Activated T-helper 2 cell treated with anti-CD3 and anti-CD28 coated beads, Interferon-gamma antibody, Interleukin-2, Interleukin-4, amounts not matched to agents 10 μg/mL and 5 μg/mL and 100 μg/mL, durations not matched to agents 14 hours and 24 hours and 36 hours (primary cell): Measurements from ENCODE around the gene ALK. TPM values are rescaled to one million over a fixed set of nuclear protein-coding genes. Genes with fewer than 3 reads are reported as not detected.

Experiments used
- DNase-seq: peaks from one replicate; pipeline ENCODE4 v3.0.0; 2021; ENCODE audit warnings: low spot score
- H3K27ac Mint-ChIP-seq: one replicate; pipeline ENCODE4 v1.8.0; 2021; ENCODE audit warnings: mixed read lengths
- H3K27me3 Mint-ChIP-seq: one replicate; pipeline ENCODE4 v1.8.0; 2021; ENCODE audit warnings: low read depth, mixed read lengths
- H3K36me3 Mint-ChIP-seq: one replicate; pipeline ENCODE4 v1.8.0; 2021; ENCODE audit warnings: low read depth, mixed read lengths
- H3K4me1 Mint-ChIP-seq: one replicate; pipeline ENCODE4 v1.8.0; 2021; ENCODE audit warnings: low read depth, mixed read lengths
- H3K4me3 Mint-ChIP-seq: one replicate; pipeline ENCODE4 v1.8.0; 2021; ENCODE audit warnings: low read depth, mild to moderate bottlenecking, moderate library complexity, mixed read lengths
- H3K9me3 Mint-ChIP-seq: one replicate; pipeline ENCODE4 v1.8.0; 2021; ENCODE audit warnings: mixed read lengths
- intact Hi-C: fragments of 100-400 bp; cut with micrococcal nuclease; formaldehyde crosslinking; loops from one replicate; pipeline ENCODE4 v1.15.1; 2023
- total RNA-seq: library from RNA; stranded (reverse); gene quantifications from 2 replicates; pipeline ENCODE4 v1.2.3, GENCODE V29; 2022

The ALK gene
- total RNA-seq, 1 donor from 2014 or later = not detected

GRCh38 chr2:29770846-29771245 lies 150.5 kb downstream of the ALK start:
- Mint-ChIP-seq H3K27ac (no peak overlapping the region), H3K9me3 (no peaks in the 10 kb centered on the region), H3K36me3 (no peaks in the 10 kb centered on the region), H3K4me3 (no peak overlapping the region), H3K27me3 (peaks cover 2% of the 10 kb centered on the region), H3K4me1 (no peaks in the 10 kb centered on the region)
- no peak for DNase-seq
- intact Hi-C loops = no loop called here

- no peaks in the 10 kb centered on the region for H3K9me3 Mint-ChIP-seq
- no peak overlapping the region for H3K4me3 Mint-ChIP-seq
- no peaks in the 10 kb centered on the region for H3K36me3 Mint-ChIP-seq
- no peak overlapping the region for H3K27ac Mint-ChIP-seq
- H3K27me3 Mint-ChIP-seq = peaks cover 2% of the 10 kb centered on the region
- intact Hi-C loops = no loop called here
- no peak for DNase-seq
- no peaks in the 10 kb centered on the region for H3K4me1 Mint-ChIP-seq
These were observed 151.5 kb downstream of the ALK start for GRCh38 chr2:29769847-29770246.

- Mint-ChIP-seq H3K9me3 (no peaks in the 10 kb centered on the region), H3K4me1 (no peaks in the 10 kb centered on the region), H3K36me3 (no peaks in the 10 kb centered on the region), H3K27me3 (no peaks in the 10 kb centered on the region), H3K4me3 (no peak overlapping the region), H3K27ac (no peak overlapping the region)
- DNase-seq = no peak
- intact Hi-C loops = no loop called here
These were observed 153.6 kb downstream of the ALK start for GRCh38 chr2:29767606-29768335.

- no peak for DNase-seq
- Mint-ChIP-seq H3K36me3 (no peaks in the 10 kb centered on the region), H3K9me3 (no peaks in the 10 kb centered on the region), H3K27ac (no peak overlapping the region), H3K4me1 (no peaks in the 10 kb centered on the region), H3K27me3 (no peaks in the 10 kb centered on the region), H3K4me3 (no peak overlapping the region)
- intact Hi-C loops = no loop called here
These were observed 155.2 kb downstream of the ALK start for GRCh38 chr2:29766191-29766590.

DNA sequence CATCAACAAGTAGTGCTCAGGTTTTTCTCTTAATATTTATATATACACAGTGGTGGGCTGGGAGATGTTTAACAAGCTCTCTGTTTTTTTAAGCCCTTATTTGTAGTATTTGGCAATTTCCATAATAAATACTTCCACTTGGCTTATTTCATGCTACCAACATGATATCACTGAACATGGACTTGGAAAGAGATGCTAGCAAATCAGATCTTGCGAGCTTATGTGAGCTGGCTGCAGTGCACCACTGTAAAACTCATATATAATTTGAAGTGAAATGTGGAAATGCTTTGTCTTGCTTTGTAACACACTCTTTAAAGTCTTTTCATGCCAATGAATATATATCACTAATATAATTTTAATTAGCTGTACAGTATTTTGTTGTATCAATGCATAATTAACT lies 155.7 kb downstream of the ALK start:
- Mint-ChIP-seq H3K36me3 (no peaks in the 10 kb centered on the region), H3K27ac (no peak overlapping the region), H3K4me3 (no peak overlapping the region), H3K9me3 (no peaks in the 10 kb centered on the region), H3K27me3 (no peaks in the 10 kb centered on the region), H3K4me1 (no peaks in the 10 kb centered on the region)
- DNase-seq = no peak
- intact Hi-C loops = no loop called here

DNA sequence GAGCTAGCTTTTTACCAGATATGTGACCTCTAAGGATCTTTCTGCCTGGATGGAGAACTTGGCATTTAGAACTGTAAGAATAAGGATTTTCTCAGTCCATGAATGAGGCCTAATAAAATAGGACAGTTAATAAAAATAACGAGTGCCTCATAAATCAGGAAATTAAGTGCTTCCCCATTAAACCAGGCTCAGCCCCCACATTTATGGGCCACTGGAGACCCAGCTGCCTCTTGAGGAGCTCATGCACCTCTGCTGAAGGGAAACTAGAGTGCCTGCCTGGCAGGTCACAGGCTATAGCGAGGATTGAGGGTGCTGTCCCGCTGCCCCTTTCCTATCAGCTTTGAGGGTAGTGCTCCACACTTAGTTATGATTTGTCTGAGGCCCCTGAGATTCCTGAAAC lies 158.0 kb downstream of the ALK start:
- Mint-ChIP-seq H3K4me1 (no peaks in the 10 kb centered on the region), H3K9me3 (no peaks in the 10 kb centered on the region), H3K27ac (no peak overlapping the region), H3K4me3 (no peak overlapping the region), H3K36me3 (no peaks in the 10 kb centered on the region), H3K27me3 (peaks cover 1% of the 10 kb centered on the region)
- DNase-seq = no peak
- intact Hi-C loops = no loop called here

DNA sequence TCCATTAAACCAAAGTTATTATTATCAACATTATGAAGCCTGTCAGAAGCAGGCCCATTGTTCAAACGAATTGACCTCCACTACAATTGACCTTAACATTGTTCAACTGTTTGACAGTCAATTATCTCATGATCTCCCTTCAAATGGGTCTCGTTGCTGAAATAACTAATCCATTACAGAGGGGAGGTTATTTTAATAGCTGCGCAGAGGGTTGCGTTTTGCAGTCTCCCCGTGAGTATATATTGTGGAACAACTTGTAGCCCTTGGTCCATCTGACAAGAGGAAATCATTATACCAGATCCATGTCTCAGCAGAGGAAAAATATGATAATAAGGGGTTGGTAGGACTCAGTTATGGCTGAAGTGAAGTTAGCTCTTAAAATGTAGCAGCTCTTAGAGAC lies 159.1 kb downstream of the ALK start:
- no peaks in the 10 kb centered on the region for H3K9me3 Mint-ChIP-seq
- no peaks in the 10 kb centered on the region for H3K36me3 Mint-ChIP-seq
- no peak overlapping the region for H3K27ac Mint-ChIP-seq
- H3K27me3 Mint-ChIP-seq = peaks cover 1% of the 10 kb centered on the region
- intact Hi-C loops = no loop called here
- H3K4me3 Mint-ChIP-seq = no peak overlapping the region
- no peak for DNase-seq
- H3K4me1 Mint-ChIP-seq = no peaks in the 10 kb centered on the region

- peaks cover 1% of the 10 kb centered on the region for H3K27me3 Mint-ChIP-seq
- intact Hi-C loops = no loop called here
- no peaks in the 10 kb centered on the region for H3K4me1 Mint-ChIP-seq
- H3K4me3 Mint-ChIP-seq = no peak overlapping the region
- no peak overlapping the region for H3K27ac Mint-ChIP-seq
- H3K36me3 Mint-ChIP-seq = no peaks in the 10 kb centered on the region
- no peak for DNase-seq
- no peaks in the 10 kb centered on the region for H3K9me3 Mint-ChIP-seq
These were observed 160.1 kb downstream of the ALK start for GRCh38 chr2:29761278-29761677.

- Mint-ChIP-seq H3K4me3 (no peak overlapping the region), H3K36me3 (no peaks in the 10 kb centered on the region), H3K9me3 (no peaks in the 10 kb centered on the region), H3K27me3 (peaks cover 1% of the 10 kb centered on the region), H3K27ac (no peak overlapping the region), H3K4me1 (no peaks in the 10 kb centered on the region)
- DNase-seq = no peak
- intact Hi-C loops = no loop called here
These were observed 161.4 kb downstream of the ALK start for GRCh38 chr2:29760008-29760407.

GRCh38 chr2:29759360-29759759 lies 162.0 kb downstream of the ALK start:
- DNase-seq = no peak
- H3K27me3 Mint-ChIP-seq = peaks cover 1% of the 10 kb centered on the region
- H3K4me3 Mint-ChIP-seq = no peak overlapping the region
- no peaks in the 10 kb centered on the region for H3K9me3 Mint-ChIP-seq
- H3K4me1 Mint-ChIP-seq = no peaks in the 10 kb centered on the region
- intact Hi-C loops = no loop called here
- no peaks in the 10 kb centered on the region for H3K36me3 Mint-ChIP-seq
- H3K27ac Mint-ChIP-seq = no peak overlapping the region

DNA sequence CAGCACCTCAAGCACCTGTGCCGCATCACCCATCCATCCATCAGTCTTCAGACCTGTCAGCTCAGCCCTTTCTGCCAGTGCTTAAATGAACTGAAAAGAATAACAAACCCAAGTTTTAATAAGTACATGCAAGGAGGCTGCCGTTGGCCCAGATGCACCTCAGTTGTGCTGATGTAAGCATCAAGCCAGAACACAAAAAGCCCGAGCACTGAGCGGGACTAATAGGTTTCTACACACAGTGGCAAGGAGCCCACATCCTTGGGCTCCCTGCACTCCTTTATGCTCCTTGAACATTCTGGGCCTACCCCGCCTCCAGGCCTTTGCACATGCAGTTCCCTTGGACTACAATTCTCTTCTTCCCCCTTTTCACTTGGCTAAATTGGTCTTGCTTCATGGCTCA lies 165.6 kb downstream of the ALK start:
- Mint-ChIP-seq H3K4me3 (no peak overlapping the region), H3K27me3 (peaks cover 1% of the 10 kb centered on the region), H3K36me3 (no peaks in the 10 kb centered on the region), H3K27ac (no peak overlapping the region), H3K9me3 (no peaks in the 10 kb centered on the region), H3K4me1 (no peaks in the 10 kb centered on the region)
- DNase-seq = no peak
- intact Hi-C loops = no loop called here

DNA sequence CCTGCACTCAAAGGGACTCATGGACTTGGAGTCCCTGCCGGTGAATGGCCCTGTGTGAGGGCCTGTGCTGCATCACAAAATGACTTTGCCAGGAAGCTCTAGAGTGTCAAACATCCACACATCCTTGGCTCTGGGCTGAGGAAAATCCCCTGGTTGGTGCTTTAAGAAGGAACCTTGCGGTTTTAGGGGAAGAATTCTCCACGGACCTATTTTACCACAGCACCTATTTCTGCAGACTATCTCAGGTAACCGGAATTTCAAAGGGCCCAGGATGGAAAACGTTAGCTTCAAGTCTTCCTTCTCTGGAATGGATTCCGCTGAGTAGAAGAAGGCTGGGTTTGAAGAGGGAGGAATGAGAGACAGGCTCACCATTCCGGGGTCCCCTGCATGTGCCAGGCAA lies 166.2 kb downstream of the ALK start:
- no peak for DNase-seq
- H3K4me3 Mint-ChIP-seq = no peak overlapping the region
- H3K4me1 Mint-ChIP-seq = no peaks in the 10 kb centered on the region
- peaks cover 1% of the 10 kb centered on the region for H3K27me3 Mint-ChIP-seq
- no peak overlapping the region for H3K27ac Mint-ChIP-seq
- intact Hi-C loops = no loop called here
- no peaks in the 10 kb centered on the region for H3K36me3 Mint-ChIP-seq
- no peaks in the 10 kb centered on the region for H3K9me3 Mint-ChIP-seq

DNA sequence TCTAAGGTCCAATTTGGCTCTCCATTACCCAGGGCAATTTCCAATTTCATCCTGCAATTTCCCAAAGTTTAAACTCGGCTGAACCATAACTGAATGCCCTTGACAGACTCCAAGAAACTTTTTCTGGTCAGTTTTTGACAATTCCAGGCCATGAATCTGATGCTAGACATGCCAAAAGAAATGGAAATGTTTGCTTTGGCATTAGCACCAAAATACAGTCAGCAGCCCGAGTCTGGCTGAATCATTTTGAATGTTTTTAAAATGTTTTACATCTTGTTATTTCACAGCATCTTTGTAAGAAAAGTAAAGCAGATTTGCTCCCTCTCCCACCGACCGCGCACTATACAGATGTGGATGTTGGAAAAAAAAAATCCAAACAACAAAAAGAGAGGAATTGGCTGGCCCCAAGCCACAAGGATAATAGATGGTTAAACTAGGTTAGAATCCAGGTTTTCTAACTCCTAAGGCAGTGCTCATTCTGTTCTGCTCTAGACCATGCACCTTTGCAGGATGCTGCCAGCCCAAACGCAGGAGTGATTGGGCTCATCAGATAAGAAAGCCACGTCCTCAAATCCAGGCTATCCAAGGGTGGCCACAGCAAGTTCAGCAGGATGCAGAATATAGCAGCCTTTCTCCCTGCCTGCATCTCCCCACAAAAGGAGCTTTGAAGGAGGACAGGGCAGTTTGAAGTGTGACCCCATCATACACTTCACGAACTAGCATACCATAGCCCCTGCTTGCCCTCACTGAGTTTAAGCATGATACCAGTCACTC lies 167.5 kb downstream of the ALK start:
- intact Hi-C loops = no loop called here
- Mint-ChIP-seq H3K27ac (no peak overlapping the region), H3K27me3 (no peaks in the 10 kb centered on the region), H3K4me1 (no peaks in the 10 kb centered on the region), H3K9me3 (no peaks in the 10 kb centered on the region), H3K36me3 (no peaks in the 10 kb centered on the region), H3K4me3 (no peak overlapping the region)
- no peak for DNase-seq
